ENCODE data around the gene MPZL2. TPM values are rescaled to one million over a fixed set of nuclear protein-coding genes. Genes with fewer than 3 reads are reported as not detected.

MPZL2 gene
- total RNA-seq, 2 donors from 2014 or later, result 13.8 to 16.8 TPM

DNA sequence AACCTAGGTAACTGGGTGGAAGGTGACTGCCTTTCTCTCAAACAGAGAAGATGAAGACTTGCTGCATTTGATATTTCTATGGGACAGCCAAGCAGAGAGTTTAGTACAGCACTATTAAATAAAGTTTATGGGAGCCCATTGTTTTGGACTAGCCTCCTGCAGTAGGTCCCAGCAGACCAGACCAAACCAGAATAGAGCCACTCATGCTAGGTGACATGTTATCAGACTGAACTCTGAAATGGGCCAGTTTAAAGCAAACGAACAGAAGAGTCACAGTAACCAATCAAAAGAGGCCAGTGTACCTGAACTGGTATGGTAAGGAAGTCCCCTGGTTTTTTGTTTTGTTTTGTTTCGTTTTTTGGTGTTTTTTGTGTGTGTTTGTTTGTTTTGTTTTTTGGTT, 7.9 kb upstream of the MPZL2 start:
- Histone ChIP-seq H3K36me3 (no peaks in the 10 kb centered on the region), H3K4me3 (no peak overlapping the region), H3K27ac (no peak overlapping the region), H3K4me1 (no peaks in the 10 kb centered on the region), H3K9me3 (no peaks in the 10 kb centered on the region), H3K27me3 (no peaks in the 10 kb centered on the region)
- DNase-seq (ENCODE audit: low spot score), result no peak
- TF ChIP-seq, protein P1, sequence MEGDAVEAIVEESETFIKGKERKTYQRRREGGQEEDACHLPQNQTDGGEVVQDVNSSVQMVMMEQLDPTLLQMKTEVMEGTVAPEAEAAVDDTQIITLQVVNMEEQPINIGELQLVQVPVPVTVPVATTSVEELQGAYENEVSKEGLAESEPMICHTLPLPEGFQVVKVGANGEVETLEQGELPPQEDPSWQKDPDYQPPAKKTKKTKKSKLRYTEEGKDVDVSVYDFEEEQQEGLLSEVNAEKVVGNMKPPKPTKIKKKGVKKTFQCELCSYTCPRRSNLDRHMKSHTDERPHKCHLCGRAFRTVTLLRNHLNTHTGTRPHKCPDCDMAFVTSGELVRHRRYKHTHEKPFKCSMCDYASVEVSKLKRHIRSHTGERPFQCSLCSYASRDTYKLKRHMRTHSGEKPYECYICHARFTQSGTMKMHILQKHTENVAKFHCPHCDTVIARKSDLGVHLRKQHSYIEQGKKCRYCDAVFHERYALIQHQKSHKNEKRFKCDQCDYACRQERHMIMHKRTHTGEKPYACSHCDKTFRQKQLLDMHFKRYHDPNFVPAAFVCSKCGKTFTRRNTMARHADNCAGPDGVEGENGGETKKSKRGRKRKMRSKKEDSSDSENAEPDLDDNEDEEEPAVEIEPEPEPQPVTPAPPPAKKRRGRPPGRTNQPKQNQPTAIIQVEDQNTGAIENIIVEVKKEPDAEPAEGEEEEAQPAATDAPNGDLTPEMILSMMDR (IDR thresholded peaks at IDR 0.05), result no peak

DNA sequence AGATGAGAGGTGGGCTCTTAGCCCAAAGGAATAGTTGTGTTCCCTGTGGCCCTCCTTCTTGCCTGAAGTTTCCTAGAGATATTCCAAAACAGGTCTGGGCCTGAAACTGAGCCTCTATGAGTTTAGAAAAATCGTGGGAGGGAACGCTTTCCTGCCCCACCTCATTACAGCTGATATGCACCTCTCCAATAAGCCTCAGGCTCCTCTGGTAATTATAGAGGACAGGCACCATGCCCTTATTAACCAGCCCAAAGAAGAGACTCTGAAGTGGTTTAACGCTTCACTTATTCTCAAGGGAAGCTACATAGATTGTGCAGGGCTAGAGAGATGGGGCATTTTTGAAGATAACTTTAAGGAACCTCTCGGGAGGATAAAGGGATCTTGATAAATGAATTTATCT, 3.4 kb upstream of the MPZL2 start:
- Histone ChIP-seq H3K4me3 (no peak overlapping the region), H3K9me3 (no peaks in the 10 kb centered on the region), H3K36me3 (no peaks in the 10 kb centered on the region), H3K27ac (no peak overlapping the region), H3K4me1 (peaks cover 0 to 6% of the 10 kb centered on the region in 2 donors), H3K27me3 (no peaks in the 10 kb centered on the region)
- DNase-seq (ENCODE audit: low spot score), result no peak
- TF ChIP-seq, protein P1 (IDR thresholded peaks at IDR 0.05), result no peak

DNA sequence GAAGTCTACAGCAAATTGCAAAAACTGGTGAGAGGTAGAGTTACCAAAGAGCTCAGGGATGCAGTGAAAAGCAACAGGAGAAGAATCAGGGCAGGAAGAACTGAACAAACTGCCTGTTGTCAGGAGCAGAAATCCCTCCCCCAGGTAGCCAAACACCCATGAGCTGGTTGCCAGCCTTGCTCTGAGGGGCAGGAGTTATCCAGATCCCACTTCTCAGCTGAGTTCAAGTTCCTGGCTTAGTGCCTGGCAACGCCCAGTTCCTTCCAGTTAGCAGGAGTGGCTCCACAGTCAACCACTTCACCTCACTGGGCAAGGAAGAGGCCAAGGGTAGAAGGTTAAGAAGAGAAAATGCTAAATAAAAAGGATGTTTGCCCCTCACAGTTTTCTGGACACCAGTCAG, 1.9 kb upstream of the MPZL2 start:
- TF ChIP-seq, protein P1 (IDR thresholded peaks at IDR 0.05), result no peak
- Histone ChIP-seq H3K4me1 (peaks cover 0 to 6% of the 10 kb centered on the region in 2 donors), H3K36me3 (no peaks in the 10 kb centered on the region), H3K4me3 (no peak overlapping the region), H3K27ac (peak overlapping the region in 1 of 2 donors; percentile 40), H3K27me3 (no peaks in the 10 kb centered on the region), H3K9me3 (no peaks in the 10 kb centered on the region)
- DNase-seq (ENCODE audit: low spot score), result no peak

DNA sequence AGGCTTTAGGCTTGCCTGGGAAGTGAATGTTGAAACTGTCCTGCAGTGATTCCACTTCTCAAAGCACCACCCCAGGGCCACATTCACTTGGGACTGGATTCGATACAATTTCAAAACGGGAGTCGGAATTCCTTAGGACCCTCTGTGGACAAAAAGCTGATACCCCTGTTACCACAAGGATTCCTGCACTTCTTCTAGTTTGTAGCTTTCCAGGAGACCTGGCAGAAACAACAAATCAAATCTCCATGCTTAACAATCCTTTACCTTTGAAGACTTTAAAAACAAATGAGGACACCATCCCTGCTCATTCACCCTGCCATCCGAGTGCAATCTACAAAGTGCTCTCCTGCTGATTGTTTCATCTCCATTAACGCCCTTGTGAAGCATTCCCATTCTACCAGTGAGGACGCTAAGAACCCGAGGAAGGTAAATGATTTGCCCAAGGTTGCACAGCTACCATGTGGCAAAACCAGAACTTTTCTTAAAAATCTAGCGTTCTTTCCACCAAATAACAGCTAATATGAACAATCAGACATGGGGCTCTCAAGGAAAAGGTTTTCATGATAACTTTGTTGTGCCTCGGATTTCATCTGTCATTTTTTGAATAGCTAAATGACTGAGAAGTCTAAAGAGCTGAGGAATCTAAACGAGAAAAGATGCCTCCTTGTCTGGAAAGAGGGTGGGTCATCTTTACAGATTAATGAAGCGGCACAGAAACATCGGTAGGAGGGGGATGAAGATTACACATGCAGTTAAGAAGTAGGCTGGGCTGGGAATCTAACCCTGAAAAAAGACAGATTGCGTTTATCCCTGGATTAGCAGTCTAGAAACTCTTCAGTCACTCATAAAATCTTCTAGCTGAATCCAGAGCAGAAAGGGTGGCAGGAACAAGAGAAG, 720 bp upstream of the MPZL2 start:
- Histone ChIP-seq H3K4me3 (peak overlapping the region in 1 of 2 donors; percentile 36), H3K27me3 (no peaks in the 10 kb centered on the region), H3K27ac (peak overlapping the region in 1 of 2 donors; percentile 8)

DNA sequence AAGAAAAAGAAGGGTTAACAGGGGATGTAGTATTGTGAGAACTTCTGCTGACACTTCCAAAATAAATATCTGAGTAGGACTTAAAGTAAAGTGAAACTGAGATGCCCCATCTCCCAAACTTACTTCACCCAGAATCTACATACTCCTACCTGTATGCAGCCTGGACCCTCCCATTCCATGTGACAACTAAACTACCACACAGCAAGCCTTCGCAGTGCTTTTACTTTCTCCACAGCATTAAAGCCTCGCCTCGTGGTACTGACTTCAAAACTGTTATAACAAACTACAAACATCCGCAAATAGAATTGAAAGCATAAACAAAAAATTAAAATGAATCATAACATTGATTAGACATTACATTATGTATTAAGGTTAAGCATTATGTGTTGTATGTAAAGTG, 985 bp downstream of the MPZL2 start:
- TF ChIP-seq, protein P1 (IDR thresholded peaks at IDR 0.05), result no peak
- H3K36me3 ChIP-seq, result no peaks in the 10 kb centered on the region
- no peaks in the 10 kb centered on the region for H3K9me3 ChIP-seq
- no peaks in the 10 kb centered on the region for H3K27me3 ChIP-seq
- no peak for DNase-seq (ENCODE audit: low spot score)
- H3K4me3 ChIP-seq, result no peak overlapping the region
- no peak overlapping the region for H3K27ac ChIP-seq
- H3K4me1 ChIP-seq, result peaks cover 0 to 6% of the 10 kb centered on the region in 2 donors

More for the DNA sequence above, 720 bp upstream of the MPZL2 start:
- Histone ChIP-seq H3K36me3 (no peaks in the 10 kb centered on the region), H3K4me1 (peaks cover 0 to 6% of the 10 kb centered on the region in 2 donors), H3K9me3 (no peaks in the 10 kb centered on the region)
- TF ChIP-seq, protein P1 (IDR thresholded peaks at IDR 0.05), result no peak
- no peak for DNase-seq (ENCODE audit: low spot score)

Data from right atrium auricular region (tissue), 2 donors.